K562 (cell line): ENCODE measurements around the gene STARD8. TPM values are rescaled to one million over a fixed set of nuclear protein-coding genes. Genes with fewer than 3 reads are reported as not detected.

ENCODE experiments used
- ATAC-seq: fragments of 200-7000 bp; cut with Tn5 transposase; 3 replicates; pipeline ENCODE4 v1.9.1; 2020; ENCODE audit warnings: moderate library complexity
- BruUV-seq: library from RNA; stranded (reverse); fragments of 400-500 nt; replicated peaks from 2 replicates; lab custom pipeline; 2021; lab: Mats Ljungman, UMichigan
- CTCF ChIA-PET: fragments of 300-600 bp; formaldehyde crosslinking; extraction: SDS; loops from one replicate; lab custom pipeline; 2021; ENCODE audit warnings: low intra/inter-chr PET ratio; lab: Yijun Ruan, JAX
- POLR2A ChIA-PET: fragments of 300-600, 350-650 bp; sonication (Branson Sonifier 250); formaldehyde crosslinking; extraction: SDS; loops from one replicate; lab custom pipeline; 2021; ENCODE audit warnings: antibody characterized with exemption, inconsistent platforms; lab: Yijun Ruan, JAX
- DNase-seq, 4 experiments: peaks; one replicate each; pipeline versions ENCODE4 v3.0.0 to v3.0.0-alpha.2; 2011 to 2018; ENCODE audit warnings: low spot score in 3 of 4, mixed read lengths in 3 of 4; ENCODE audit errors: extremely low read depth in 1 of 4
- FAIRE-seq: peaks from 2 replicates; lab custom pipeline; 2011; peaks lifted over from hg19 to GRCh38; lab: Jason Lieb, UNC
- H2AFZ ChIP-seq: 2 replicates; pipeline ENCODE4 v1.6.0; 2011; ENCODE audit warnings: low read depth, low read length, control low read depth, inconsistent platforms
- H3K27ac ChIP-seq: fragments of 200-600 bp; 3 replicates; pipeline ENCODE4 v1.8.0; 2011; ENCODE audit warnings: low read depth, mild to moderate bottlenecking, control low read depth, inconsistent platforms, low read length, moderate library complexity, mixed read lengths; ENCODE audit errors: extremely low read depth
- H3K27me3 ChIP-seq, 2 experiments: fragments of 300-600 bp in 1 of 2; 2 replicates in 1 of 2; 3 replicates in 1 of 2; pipeline versions ENCODE4 v1.6.0 to v1.8.0; 2011; ENCODE audit warnings: inconsistent platforms in 2 of 2, low read length in 2 of 2, mild to moderate bottlenecking in 1 of 2, mixed read lengths in 1 of 2, moderate library complexity in 1 of 2; ENCODE audit not compliant: control insufficient read depth in 2 of 2, insufficient read depth in 2 of 2
- H3K36me3 ChIP-seq: fragments of 300-600 bp; 3 replicates; pipeline ENCODE4 v1.8.0; 2011; ENCODE audit warnings: mild to moderate bottlenecking, low read length, inconsistent platforms; ENCODE audit not compliant: control insufficient read depth, insufficient read depth
- H3K4me1 ChIP-seq, 2 experiments: fragments of 200-600 bp in 1 of 2; replicated peaks in 1 of 2; 2 replicates in 1 of 2; 3 replicates in 1 of 2; pipeline versions ENCODE4 v1.5.1 to v1.8.0; 2011; ENCODE audit warnings: inconsistent platforms in 2 of 2, low read length in 2 of 2, mild to moderate bottlenecking in 1 of 2, mixed read lengths in 1 of 2, moderate library complexity in 1 of 2; ENCODE audit not compliant: control insufficient read depth in 2 of 2, insufficient read depth in 2 of 2
- H3K4me2 ChIP-seq: 2 replicates; pipeline ENCODE4 v1.6.1; 2011; ENCODE audit warnings: low read length, control low read depth, inconsistent platforms, mixed read lengths; ENCODE audit not compliant: insufficient read depth
- H3K4me3 ChIP-seq: fragments of 200-600 bp; sonication (generic), shearing (Covaris generic); 2 replicates; pipeline ENCODE4 v1.5.1; 2016; ENCODE audit warnings: control low read depth, inconsistent platforms
- H3K79me2 ChIP-seq: fragments of 200-600 bp; 3 replicates; pipeline ENCODE4 v1.8.0; 2011; ENCODE audit warnings: low read length, inconsistent platforms; ENCODE audit not compliant: control insufficient read depth, insufficient read depth
- H3K9ac ChIP-seq, 2 experiments: 2 replicates each; pipeline versions ENCODE4 v1.6.0 to v1.6.1; 2011; ENCODE audit warnings: low read depth in 2 of 2, low read length in 2 of 2, control low read depth in 1 of 2, inconsistent platforms in 1 of 2, mild to moderate bottlenecking in 1 of 2, mixed read lengths in 1 of 2; ENCODE audit not compliant: insufficient read depth in 1 of 2
- H3K9me1 ChIP-seq: one replicate; pipeline ENCODE4 v1.6.0; 2011; ENCODE audit warnings: inconsistent platforms, mild to moderate bottlenecking, low read length, moderate library complexity; ENCODE audit not compliant: control insufficient read depth, insufficient read depth
- H3K9me3 ChIP-seq: replicated peaks from 2 replicates; pipeline ENCODE4 v1.5.1; 2011; ENCODE audit warnings: low read depth, low read length, inconsistent platforms; ENCODE audit not compliant: control insufficient read depth, insufficient read depth
- H4K20me1 ChIP-seq: replicated peaks from 2 replicates; pipeline ENCODE4 v1.6.1; 2011; ENCODE audit warnings: low read length, inconsistent platforms, mixed read lengths; ENCODE audit not compliant: control insufficient read depth, insufficient read depth
- HLTF ChIP-seq: fragments of 450-650 bp; IDR thresholded peaks from 2 replicates; pipeline ENCODE4 v1.6.1; 2016
- MBD2 ChIP-seq: sonication (generic); IDR thresholded peaks from 2 replicates; pipeline ENCODE4 v1.6.1; 2016; ENCODE audit warnings: low read depth, borderline replicate concordance
- NFXL1 ChIP-seq: fragments of 450-650 bp; formaldehyde crosslinking; IDR thresholded peaks from 2 replicates; pipeline ENCODE4 v1.4.0; 2021; ENCODE audit warnings: mild to moderate bottlenecking
- POLR2AphosphoS5 ChIP-seq: IDR thresholded peaks from 2 replicates; pipeline ENCODE4 v1.6.1; 2011; ENCODE audit warnings: mild to moderate bottlenecking, low read depth, low read length, moderate library complexity; ENCODE audit not compliant: control insufficient read depth, insufficient read depth
- RBM17 ChIP-seq: fragments of 200-400 bp; formaldehyde crosslinking; IDR thresholded peaks from 2 replicates; pipeline ENCODE4 v1.6.1; 2017; ENCODE audit warnings: low read depth, mild to moderate bottlenecking, low read length, borderline replicate concordance
- SRSF9 ChIP-seq: fragments of 200-400 bp; formaldehyde crosslinking; IDR thresholded peaks from 2 replicates; pipeline ENCODE4 v1.6.1; 2017; ENCODE audit warnings: low read depth, low read length, borderline replicate concordance
- ZNF253 ChIP-seq: fragments of 250-450 bp; sonication (Bioruptor Pico); conservative IDR thresholded peaks from 2 replicates; pipeline ENCODE4 v1.6.1; 2021; ENCODE audit warnings: mild to moderate bottlenecking
- WGBS: fragments of 100-300 bp; shearing (Covaris generic); methylation state at CpG from one replicate; pipeline ENCODE4 v1.1.6; 2016; ENCODE audit warnings: low coverage, mixed read lengths; ENCODE audit not compliant: insufficient coverage; ENCODE audit errors: missing lambda C conversion rate; 5-methylcytosine and 5-hydroxymethylcytosine counted together
- in situ Hi-C: fragments of 300-500 bp; cut with MboI; formaldehyde crosslinking; loops from 4 replicates; pipeline ENCODE4 v1.15.0; 2018; ENCODE audit warnings: inconsistent platforms, mixed read lengths
- intact Hi-C: fragments of 100-400 bp; cut with micrococcal nuclease; formaldehyde crosslinking; loops from 2 replicates; pipeline ENCODE4 v1.14.2; 2022
- polyA plus RNA-seq, 8 experiments: library from polyadenylated mRNA; depleted of rRNA in 4 of 8; stranded (reverse) in 5 of 8; unstranded in 3 of 8; fragments of >200 nt; fragmentation: Nextera tagmentation in 2 of 8; fragmentation: Illumina TruSeq in 1 of 8; extraction: Ambion mirVana in 2 of 8; extraction: Trizol in 1 of 8; gene quantifications; 2 replicates each; pipeline versions ENCODE4 v1.2.1 to v1.2.3, GENCODE V29; 2011 to 2014; ENCODE audit warnings: inconsistent platforms in 1 of 8, missing spikeins in 1 of 8
- total RNA-seq, 7 experiments: library from RNA; depleted of rRNA in 6 of 7; stranded (reverse); fragments of >200 nt in 6 of 7; fragmentation: Illumina TruSeq in 2 of 7; extraction: Trizol in 2 of 7; gene quantifications; 2 replicates each; pipeline versions ENCODE4 v1.2.1 to v1.2.3, GENCODE V29; 2011 to 2021; ENCODE audit warnings: low replicate concordance in 1 of 7

STARD8 gene
- total and polyA plus RNA-seq, 9 of the 15 experiments (the other 6 are each of a cell fraction or from before 2014, with no cell fraction given), result 1.6 to 35.0 (median 15.9) TPM

DNA sequence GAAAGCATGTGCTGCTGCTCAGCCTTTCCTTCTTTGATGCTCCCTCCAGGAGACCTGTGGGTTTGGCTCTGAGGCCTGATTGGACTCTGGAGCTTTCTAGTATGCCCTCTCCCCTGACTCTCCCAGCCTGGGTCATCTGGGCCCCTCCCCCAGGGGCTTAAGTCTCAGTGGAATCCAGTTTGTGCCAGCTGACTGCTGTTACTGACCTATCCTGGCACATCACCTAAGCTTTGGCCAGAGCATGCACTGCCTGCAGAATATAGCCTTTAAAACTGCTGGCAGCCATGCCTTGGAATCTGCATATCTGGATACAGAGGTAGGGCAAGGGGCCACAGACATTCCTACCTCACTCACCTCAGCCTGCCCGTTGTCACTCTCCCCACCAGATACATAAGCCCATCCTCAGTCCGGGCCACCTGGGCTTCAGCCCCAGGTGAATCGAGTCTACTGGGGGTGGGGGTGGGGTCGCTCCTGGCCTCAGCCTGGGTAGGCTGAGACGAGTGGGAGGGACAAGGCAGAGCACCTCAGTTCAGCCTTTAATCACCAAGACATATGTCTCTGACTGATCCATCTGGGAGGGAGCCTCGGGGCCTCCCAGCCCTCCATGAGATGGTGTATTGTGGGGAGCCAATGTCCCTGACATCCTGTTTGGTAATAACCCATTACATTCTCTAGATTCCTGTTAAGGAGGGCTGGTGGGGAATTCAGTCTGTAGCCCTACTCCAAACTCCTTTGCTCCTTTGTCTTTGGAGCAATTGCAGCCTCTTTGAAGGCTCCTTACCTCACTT, 61.2 kb downstream of the STARD8 start:
- Histone ChIP-seq H3K79me2 (peaks cover 81% of the 10 kb centered on the region), H3K4me3 (no peak overlapping the region), H3K9me1 (no peaks in the 10 kb centered on the region), H3K9ac (no peak overlapping the region), H3K36me3 (peaks cover 18% of the 10 kb centered on the region; the same call in 2 of the 3 replicates), H4K20me1 (peaks cover 30% of the 10 kb centered on the region; the same call in 1 of the 2 replicates), H3K9me3 (no peaks in the 10 kb centered on the region), H2AFZ (no peak overlapping the region), H3K27ac (no peak overlapping the region), H3K27me3 (no peaks in the 10 kb centered on the region), H3K4me2 (no peak overlapping the region), H3K4me1 (peaks cover 0 to under 1% of the 10 kb centered on the region in 2 experiments; a peak in 2 of 5 replicates)
- ChIA-PET POLR2A (no interaction called here), CTCF (no interaction called here)
- FAIRE-seq, result no peak
- no peak for DNase-seq
- in situ Hi-C loops (no loop called here), intact Hi-C loops (no loop called here)
- ATAC-seq, result no peak
- 29% methylated on average over 5 of the region's 6 CpGs for WGBS
- TF ChIP-seq HLTF (no peak), SRSF9 (no peak), MBD2 (no peak), RBM17 (no peak), POLR2AphosphoS5 (no peak), ZNF253 (no peak), NFXL1 (CRISPR knock-in tag) (no peak)
- BruUV-seq, result no TSS peak
